Measurements from ENCODE around the gene COTL1.

DNA sequence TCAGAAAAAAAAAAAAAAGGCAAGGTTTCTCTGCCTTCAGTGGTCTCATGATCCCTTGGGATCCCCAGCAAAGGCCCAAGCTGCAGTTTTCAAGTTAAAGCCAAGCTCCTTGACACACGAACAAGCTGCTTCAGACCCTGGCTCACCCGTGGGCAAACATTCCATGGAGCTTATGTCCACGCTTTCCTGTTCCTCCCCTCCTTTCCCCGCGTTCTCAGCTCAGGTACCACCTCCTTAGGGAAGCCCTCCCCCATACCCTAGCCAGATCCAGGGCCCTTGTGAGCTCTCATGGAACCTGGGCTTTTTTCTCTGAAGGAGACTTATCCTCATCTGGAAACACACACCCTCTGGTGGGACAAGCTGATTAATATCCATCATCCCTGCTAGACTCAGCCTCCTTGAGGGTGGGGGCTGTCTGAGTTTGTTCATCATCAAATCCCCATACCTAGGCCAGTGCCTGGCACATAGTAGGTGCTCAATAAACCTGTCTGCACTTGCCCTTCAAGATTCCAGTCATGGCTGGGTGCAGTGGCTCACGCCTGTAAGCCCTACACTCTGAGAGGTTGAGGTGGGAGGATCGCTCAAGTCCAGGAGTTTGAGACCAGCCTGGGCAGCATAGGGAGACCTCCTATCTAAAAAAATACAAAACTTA is 54.7 kb downstream of the COTL1 start:
- TF ChIP-seq, protein P1, sequence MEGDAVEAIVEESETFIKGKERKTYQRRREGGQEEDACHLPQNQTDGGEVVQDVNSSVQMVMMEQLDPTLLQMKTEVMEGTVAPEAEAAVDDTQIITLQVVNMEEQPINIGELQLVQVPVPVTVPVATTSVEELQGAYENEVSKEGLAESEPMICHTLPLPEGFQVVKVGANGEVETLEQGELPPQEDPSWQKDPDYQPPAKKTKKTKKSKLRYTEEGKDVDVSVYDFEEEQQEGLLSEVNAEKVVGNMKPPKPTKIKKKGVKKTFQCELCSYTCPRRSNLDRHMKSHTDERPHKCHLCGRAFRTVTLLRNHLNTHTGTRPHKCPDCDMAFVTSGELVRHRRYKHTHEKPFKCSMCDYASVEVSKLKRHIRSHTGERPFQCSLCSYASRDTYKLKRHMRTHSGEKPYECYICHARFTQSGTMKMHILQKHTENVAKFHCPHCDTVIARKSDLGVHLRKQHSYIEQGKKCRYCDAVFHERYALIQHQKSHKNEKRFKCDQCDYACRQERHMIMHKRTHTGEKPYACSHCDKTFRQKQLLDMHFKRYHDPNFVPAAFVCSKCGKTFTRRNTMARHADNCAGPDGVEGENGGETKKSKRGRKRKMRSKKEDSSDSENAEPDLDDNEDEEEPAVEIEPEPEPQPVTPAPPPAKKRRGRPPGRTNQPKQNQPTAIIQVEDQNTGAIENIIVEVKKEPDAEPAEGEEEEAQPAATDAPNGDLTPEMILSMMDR (IDR thresholded peaks at IDR 0.05) = no peak
- TF ChIP-seq POLR2A (IDR thresholded peaks at IDR 0.05) = no peak
